Astrocyte of the cerebellum (primary cell): Measurements from ENCODE around the gene SPIB.

ENCODE experiments used
- DNase-seq: peaks from one replicate; pipeline ENCODE4 v3.0.0-alpha.2; 2011; ENCODE audit warnings: low read depth
- H3K4me3 ChIP-seq: 2 replicates; pipeline ENCODE4 v1.5.1; 2011; ENCODE audit warnings: mild to moderate bottlenecking, low read depth, low read length, moderate library complexity
- in situ Hi-C: cut with HindIII; loops from 2 replicates; pipeline ENCODE4 v1.10.0; 2017; ENCODE audit warnings: low sequenced_read_pairs
- TF ChIP-seq, protein P1 (sequence below): IDR thresholded peaks from 2 replicates; pipeline ENCODE4 v1.5.1; 2012; ENCODE audit warnings: low read length, low read depth, moderate library complexity, mild to moderate bottlenecking; ENCODE audit errors: missing control alignments

Gene SPIB

DNA sequence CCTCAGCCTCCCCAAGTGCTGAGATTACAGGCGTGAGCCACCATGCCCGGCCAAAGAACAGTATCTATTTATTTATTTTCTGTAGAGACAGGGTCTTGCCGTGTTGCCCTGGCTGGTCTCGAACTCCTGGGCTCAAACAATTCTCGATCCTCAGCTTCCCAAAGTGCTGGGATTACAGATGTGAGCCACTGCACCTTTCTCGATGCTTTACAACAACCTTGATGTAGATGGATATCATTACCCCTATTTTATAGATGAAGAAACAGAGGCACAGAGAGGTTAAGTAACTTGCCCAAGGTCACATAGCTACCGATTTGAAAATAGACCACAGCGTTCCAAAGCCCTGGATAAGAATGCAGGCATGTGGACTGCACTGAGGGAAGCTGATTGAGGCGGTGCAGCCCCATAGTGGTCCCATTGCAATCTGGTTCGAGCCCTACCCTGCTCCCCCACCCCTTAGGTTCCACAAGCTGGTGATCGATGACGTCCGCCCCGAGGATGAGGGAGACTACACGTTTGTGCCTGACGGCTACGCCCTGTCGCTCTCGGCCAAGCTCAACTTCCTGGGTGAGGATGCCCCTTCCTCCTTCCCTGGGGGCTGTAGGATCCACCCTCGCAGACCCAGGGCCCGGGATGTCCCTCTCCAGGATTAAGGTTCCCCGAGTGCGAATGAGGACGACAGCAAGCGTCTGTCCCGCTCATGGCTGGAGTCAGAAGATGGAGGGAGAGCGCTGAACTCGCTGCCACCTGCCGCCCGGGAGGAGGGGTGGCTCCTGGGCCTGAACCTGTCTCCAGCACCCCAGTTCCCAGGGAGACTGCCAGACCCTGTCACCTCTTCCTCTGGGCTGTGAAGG is 31.9 kb downstream of the SPIB start:
- TF ChIP-seq, protein P1, sequence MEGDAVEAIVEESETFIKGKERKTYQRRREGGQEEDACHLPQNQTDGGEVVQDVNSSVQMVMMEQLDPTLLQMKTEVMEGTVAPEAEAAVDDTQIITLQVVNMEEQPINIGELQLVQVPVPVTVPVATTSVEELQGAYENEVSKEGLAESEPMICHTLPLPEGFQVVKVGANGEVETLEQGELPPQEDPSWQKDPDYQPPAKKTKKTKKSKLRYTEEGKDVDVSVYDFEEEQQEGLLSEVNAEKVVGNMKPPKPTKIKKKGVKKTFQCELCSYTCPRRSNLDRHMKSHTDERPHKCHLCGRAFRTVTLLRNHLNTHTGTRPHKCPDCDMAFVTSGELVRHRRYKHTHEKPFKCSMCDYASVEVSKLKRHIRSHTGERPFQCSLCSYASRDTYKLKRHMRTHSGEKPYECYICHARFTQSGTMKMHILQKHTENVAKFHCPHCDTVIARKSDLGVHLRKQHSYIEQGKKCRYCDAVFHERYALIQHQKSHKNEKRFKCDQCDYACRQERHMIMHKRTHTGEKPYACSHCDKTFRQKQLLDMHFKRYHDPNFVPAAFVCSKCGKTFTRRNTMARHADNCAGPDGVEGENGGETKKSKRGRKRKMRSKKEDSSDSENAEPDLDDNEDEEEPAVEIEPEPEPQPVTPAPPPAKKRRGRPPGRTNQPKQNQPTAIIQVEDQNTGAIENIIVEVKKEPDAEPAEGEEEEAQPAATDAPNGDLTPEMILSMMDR: no peak
- no peak overlapping the region for H3K4me3 ChIP-seq
- no peak for DNase-seq
- in situ Hi-C loops: no loop called here

DNA sequence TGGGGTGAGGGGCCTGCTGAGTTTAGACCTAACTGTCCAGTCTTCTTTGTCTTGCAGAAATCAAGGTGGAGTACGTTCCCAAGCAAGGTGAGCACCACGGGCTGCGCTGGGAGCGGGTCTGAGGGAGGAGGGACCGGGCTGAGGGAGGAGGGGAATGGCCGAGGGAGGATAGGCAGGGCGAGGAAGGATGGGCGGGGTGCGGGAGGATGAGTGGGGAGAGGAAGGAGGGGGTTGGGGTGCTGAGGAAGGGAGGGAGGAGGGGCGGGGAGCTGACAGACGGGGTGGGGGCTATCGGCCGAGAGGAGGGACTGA is 32.4 kb downstream of the SPIB start:
- H3K4me3 ChIP-seq: no peak overlapping the region
- no peak for DNase-seq
- TF ChIP-seq, protein P1: no peak
- in situ Hi-C loops: no loop called here

DNA sequence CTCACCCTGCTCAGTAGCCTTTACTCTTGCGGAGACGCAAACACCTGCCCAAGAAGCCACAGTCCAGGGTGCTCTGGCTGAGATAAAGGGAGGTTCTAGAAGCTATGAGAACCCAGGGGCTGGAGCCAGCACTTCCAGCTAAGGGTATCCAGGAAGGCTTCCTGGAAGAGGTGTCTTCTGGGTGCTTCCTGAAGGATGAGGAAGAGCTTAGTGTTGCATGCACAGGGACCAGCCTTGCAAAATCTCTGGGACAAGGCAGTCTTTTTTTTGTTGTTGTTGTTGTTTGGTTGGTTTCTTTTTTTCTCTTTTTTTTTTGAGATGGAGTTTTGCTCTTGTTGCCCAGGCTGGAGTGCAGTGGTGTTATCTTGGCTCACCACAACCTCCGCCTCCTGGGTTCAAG is 34.5 kb downstream of the SPIB start:
- TF ChIP-seq, protein P1: no peak
- in situ Hi-C loops: no loop called here
- DNase-seq: no peak
- H3K4me3 ChIP-seq: no peak overlapping the region

DNA sequence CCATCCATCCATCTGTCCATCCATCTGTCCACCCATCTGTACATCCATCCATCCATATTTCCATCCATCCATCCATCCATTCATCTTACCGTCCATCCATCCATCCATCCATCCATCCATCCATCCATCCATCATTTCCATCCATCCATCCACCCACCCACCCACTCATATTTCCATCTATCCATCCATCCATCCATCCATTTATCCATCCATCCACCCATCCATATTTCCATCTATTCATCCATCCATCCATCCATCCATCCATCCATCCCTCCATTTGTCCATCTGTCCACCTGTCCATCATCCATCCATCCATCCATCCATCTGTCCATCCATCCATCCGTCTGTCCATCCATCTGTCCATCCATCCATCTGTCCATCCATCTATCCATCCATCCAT is 37.3 kb downstream of the SPIB start:
- no peak for DNase-seq
- TF ChIP-seq, protein P1: no peak
- in situ Hi-C loops: no loop called here
- no peak overlapping the region for H3K4me3 ChIP-seq

DNA sequence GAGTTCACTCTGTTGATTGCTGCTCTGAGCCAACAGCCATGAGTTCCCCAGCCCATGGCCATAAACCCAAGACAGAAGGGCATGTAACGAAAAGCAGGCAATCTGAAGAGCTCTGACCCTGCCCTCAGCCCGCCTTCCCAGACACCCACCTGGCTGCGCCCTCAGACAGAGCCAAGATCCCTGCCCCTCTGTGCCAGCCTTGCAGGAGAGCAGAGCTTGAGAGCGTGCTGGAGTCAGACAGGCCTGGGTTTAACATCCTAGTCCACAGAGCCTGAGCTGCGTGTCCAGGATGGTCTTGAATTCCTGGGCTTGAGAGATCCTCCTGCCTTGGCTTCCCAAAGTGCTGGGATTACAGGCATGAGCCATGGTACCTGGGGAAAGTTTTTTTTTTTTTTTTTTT is 38.6 kb downstream of the SPIB start:
- TF ChIP-seq, protein P1: no peak
- H3K4me3 ChIP-seq: no peak overlapping the region
- in situ Hi-C loops: no loop called here
- DNase-seq: no peak

DNA sequence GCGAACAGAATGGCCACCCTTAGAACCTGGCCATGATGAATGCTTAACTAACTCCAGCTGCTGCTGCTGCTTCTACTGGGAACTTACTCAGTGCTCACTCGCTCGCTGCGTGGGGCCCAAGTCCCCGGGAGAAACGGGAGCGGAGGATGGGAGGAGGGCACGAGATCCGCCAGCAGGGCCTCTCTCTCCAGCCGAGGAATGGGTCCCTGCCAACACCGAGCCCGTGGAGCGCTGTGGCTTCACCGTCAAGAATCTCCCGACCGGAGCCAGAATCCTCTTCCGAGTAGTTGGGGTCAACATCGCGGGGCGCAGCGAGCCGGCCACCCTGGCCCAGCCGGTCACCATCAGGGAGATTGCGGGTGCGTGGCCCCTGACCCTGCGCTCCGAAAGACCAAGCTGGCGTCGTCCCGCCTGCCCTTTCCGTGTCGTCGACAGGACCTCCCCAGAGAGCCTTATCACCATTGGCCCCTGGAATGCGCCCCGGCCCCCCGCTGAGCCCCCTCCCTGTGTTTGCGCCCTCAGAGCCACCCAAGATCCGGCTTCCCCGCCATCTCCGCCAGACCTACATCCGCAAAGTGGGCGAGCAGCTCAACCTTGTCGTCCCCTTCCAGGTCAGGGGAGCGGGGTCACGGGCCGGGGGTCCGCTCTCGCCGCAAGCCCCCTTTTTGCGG is 39.8 kb downstream of the SPIB start:
- no peak for DNase-seq
- H3K4me3 ChIP-seq: no peak overlapping the region
- TF ChIP-seq, protein P1: no peak
- in situ Hi-C loops: no loop called here
